CD4-positive, CD25-positive, alpha-beta regulatory T cell (primary cell): ENCODE data around the gene LPAR6. TPM values are rescaled to one million over a fixed set of nuclear protein-coding genes. Genes with fewer than 3 reads are reported as not detected.
A peak's percentile ranks its signal among the peaks of the same experiment; 100 is the strongest.

ENCODE experiments used
- ATAC-seq, 2 donors: fragments of 150-1000 bp; cut with Tn5 transposase; one replicate each; pipeline ENCODE4 v1.10.0; 2021; ENCODE audit warnings: low read depth in 2 of 2, moderate number of reproducible peaks in 2 of 2, moderate library complexity in 1 of 2
- DNase-seq, 3 donors: peaks; one replicate each; pipeline versions ENCODE4 v3.0.0 to v3.0.0-alpha.2; 2012 to 2022; ENCODE audit warnings: mixed read lengths in 1 of 3
- H3K27ac ChIP-seq: one replicate; pipeline ENCODE4 v1.7.0; 2013; ENCODE audit warnings: mild to moderate bottlenecking, low read length; ENCODE audit not compliant: insufficient read depth, poor library complexity, severe bottlenecking
- H3K27me3 ChIP-seq: one replicate; pipeline ENCODE4 v1.7.0; 2013; ENCODE audit warnings: low read length; ENCODE audit not compliant: control insufficient read depth, insufficient read depth
- H3K36me3 ChIP-seq: one replicate; pipeline ENCODE4 v1.7.0; 2013; ENCODE audit warnings: mild to moderate bottlenecking, low read length, moderate library complexity; ENCODE audit not compliant: control insufficient read depth, insufficient read depth
- H3K4me1 ChIP-seq: 2 replicates; pipeline ENCODE4 v1.7.0; 2013; ENCODE audit warnings: mild to moderate bottlenecking, low read length; ENCODE audit not compliant: insufficient read depth, control insufficient read depth, poor library complexity, severe bottlenecking
- H3K4me3 ChIP-seq: one replicate; pipeline ENCODE4 v1.7.0; 2013; ENCODE audit warnings: low read depth, mild to moderate bottlenecking, low read length, moderate library complexity
- H3K9me3 ChIP-seq, 2 experiments: 1 replicate in 1 of 2; 2 replicates in 1 of 2; pipeline ENCODE4 v1.7.0; 2013; ENCODE audit warnings: low read length in 2 of 2, mild to moderate bottlenecking in 1 of 2, moderate library complexity in 1 of 2; ENCODE audit not compliant: control insufficient read depth in 2 of 2
- H3K27ac Mint-ChIP-seq, 3 donors: one replicate each; pipeline ENCODE4 v1.8.0; 2020 to 2022; ENCODE audit warnings: mild to moderate bottlenecking in 3 of 3, mixed read lengths in 3 of 3, moderate library complexity in 2 of 3
- H3K27me3 Mint-ChIP-seq: one replicate; pipeline ENCODE4 v1.8.0; 2022; ENCODE audit warnings: mild to moderate bottlenecking, mixed read lengths
- H3K36me3 Mint-ChIP-seq: one replicate; pipeline ENCODE4 v1.8.0; 2020; ENCODE audit warnings: mixed read lengths
- H3K4me1 Mint-ChIP-seq, 4 donors: one replicate each; pipeline ENCODE4 v1.8.0; 2020 to 2022; ENCODE audit warnings: mixed read lengths in 4 of 4, mild to moderate bottlenecking in 1 of 4
- H3K4me3 Mint-ChIP-seq, 4 donors: one replicate each; pipeline ENCODE4 v1.8.0; 2020 to 2022; ENCODE audit warnings: mild to moderate bottlenecking in 4 of 4, mixed read lengths in 4 of 4, moderate library complexity in 3 of 4
- H3K9me3 Mint-ChIP-seq, 7 donors: one replicate each; pipeline ENCODE4 v1.8.0; 2020 to 2022; ENCODE audit warnings: mixed read lengths in 7 of 7, mild to moderate bottlenecking in 3 of 7, moderate library complexity in 2 of 7
- polyA plus RNA-seq, 4 donors: library from polyadenylated mRNA; unstranded; fragments of 300-500 nt; fragmentation: Illumina TruSeq; gene quantifications; one replicate each; pipeline ENCODE4 v1.2.3, GENCODE V29; 2021
- total RNA-seq: library from RNA; stranded (reverse); gene quantifications from one replicate; pipeline ENCODE4 v1.2.3, GENCODE V29; 2022

Gene LPAR6
- total and polyA plus RNA-seq, 5 donors from 2014 or later = 85.4 to 150 (median 87.1) TPM

DNA sequence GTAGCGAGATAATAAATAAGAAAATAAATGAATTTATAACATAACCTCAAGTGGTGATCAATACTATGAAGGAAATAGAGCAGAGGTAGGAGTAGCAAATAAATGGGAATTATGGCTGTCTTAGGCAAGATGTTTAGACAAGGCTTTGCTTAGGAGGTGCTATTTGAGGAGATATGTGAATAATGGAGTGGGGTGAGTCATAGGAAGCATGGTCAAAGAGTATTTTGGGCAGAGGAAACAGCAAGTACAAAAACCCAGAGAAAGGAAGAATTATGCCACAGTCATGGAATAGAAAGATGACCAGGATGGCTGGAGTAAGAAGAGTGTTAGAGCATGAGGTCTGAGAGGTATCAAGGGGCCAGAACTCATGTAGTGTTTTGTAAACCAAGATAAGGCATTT, 33.6 kb upstream of the LPAR6 start:
- Mint-ChIP-seq H3K36me3 (peaks cover 15% of the 10 kb centered on the region), H3K9me3 (peaks cover 0 to 10% (median 0%) of the 10 kb centered on the region in 7 donors), H3K4me1 (peaks cover 21 to 32% (median 29%) of the 10 kb centered on the region in 4 donors), H3K27ac (no peak overlapping the region), H3K27me3 (no peaks in the 10 kb centered on the region), H3K4me3 (no peak overlapping the region)
- H3K36me3 ChIP-seq = no peaks in the 10 kb centered on the region
- no peak overlapping the region for H3K27ac ChIP-seq
- peaks cover 6 to 8% of the 10 kb centered on the region in 2 experiments for H3K9me3 ChIP-seq
- H3K27me3 ChIP-seq = no peaks in the 10 kb centered on the region
- DNase-seq = no peak
- no peak for ATAC-seq
- no peak overlapping the region for H3K4me3 ChIP-seq
- peaks cover 18% of the 10 kb centered on the region for H3K4me1 ChIP-seq

GRCh38 chr13:48443442-48444208, 30.7 kb upstream of the LPAR6 start:
- Mint-ChIP-seq H3K4me1 (peaks cover 20 to 29% (median 23%) of the 10 kb centered on the region in 4 donors), H3K4me3 (peak overlapping the region in 3 of 4 donors; percentile 50 to 66 (median 60)), H3K27me3 (no peaks in the 10 kb centered on the region), H3K36me3 (no peaks in the 10 kb centered on the region), H3K9me3 (peaks cover 0 to 4% (median 0%) of the 10 kb centered on the region in 7 donors), H3K27ac (peak overlapping the region in 2 of 3 donors; percentile 17 to 60)
- Histone ChIP-seq H3K9me3 (no peaks in the 10 kb centered on the region), H3K27ac (peak overlapping the region; percentile 60), H3K27me3 (no peaks in the 10 kb centered on the region), H3K4me3 (peak overlapping the region; percentile 72), H3K4me1 (peaks cover 13% of the 10 kb centered on the region), H3K36me3 (no peaks in the 10 kb centered on the region)
- DNase-seq (peak in 1 of 3 donors; percentile 45), ATAC-seq (peak in 1 of 2 donors; percentile 40)

GRCh38 chr13:48437371-48437770, 24.5 kb upstream of the LPAR6 start:
- no peaks in the 10 kb centered on the region for H3K27me3 Mint-ChIP-seq
- H3K4me1 ChIP-seq = peaks cover 32% of the 10 kb centered on the region
- H3K4me3 ChIP-seq = peak overlapping the region; percentile 70
- H3K36me3 Mint-ChIP-seq = peaks cover 6% of the 10 kb centered on the region
- H3K36me3 ChIP-seq = no peaks in the 10 kb centered on the region
- peaks cover 0 to 4% (median 0%) of the 10 kb centered on the region in 7 donors for H3K9me3 Mint-ChIP-seq
- no peaks in the 10 kb centered on the region for H3K27me3 ChIP-seq
- DNase-seq = peak in 1 of 3 donors; percentile 36
- no peak for ATAC-seq
- peak overlapping the region; percentile 58 for H3K27ac ChIP-seq
- H3K4me3 Mint-ChIP-seq = peak overlapping the region in 1 of 4 donors; percentile 43
- H3K4me1 Mint-ChIP-seq = peaks cover 41 to 53% (median 47%) of the 10 kb centered on the region in 4 donors
- H3K9me3 ChIP-seq = no peaks in the 10 kb centered on the region
- H3K27ac Mint-ChIP-seq = peak overlapping the region in 2 of 3 donors; percentile 48 to 86

DNA sequence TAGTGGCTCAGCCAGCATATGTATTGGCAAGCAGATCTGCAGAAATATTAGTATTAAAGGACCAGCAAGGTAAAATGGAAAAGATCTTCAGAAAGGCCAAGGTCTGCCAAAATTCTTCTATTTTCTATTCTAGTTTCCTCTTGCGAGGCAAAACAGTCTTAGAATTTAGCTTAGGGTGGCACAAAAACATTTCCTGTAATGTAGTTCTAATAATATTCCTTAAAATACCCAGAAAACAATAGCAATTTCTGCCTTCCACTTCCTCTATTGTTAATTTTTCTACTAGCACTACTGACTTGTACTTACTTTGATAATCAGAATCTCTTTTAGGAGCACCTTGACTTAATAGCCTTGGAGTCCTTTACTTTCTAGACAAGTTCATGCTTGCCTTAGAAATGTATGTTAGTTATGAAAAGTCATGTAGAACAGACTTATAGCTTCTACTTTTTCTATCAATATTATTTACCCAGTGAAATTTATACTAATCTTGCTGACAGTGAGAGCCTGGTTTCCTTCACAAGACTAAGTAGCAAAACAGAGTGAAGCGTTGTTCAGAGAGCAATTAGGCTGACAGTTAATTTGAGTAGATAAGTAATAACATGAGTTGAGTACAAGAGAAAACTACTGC, 23.9 kb upstream of the LPAR6 start:
- no peaks in the 10 kb centered on the region for H3K27me3 Mint-ChIP-seq
- Histone ChIP-seq H3K27ac (peak overlapping the region; percentile 58), H3K4me3 (peak overlapping the region; percentile 70), H3K27me3 (no peaks in the 10 kb centered on the region), H3K9me3 (no peaks in the 10 kb centered on the region), H3K36me3 (no peaks in the 10 kb centered on the region), H3K4me1 (peaks cover 33% of the 10 kb centered on the region)
- peaks cover 6% of the 10 kb centered on the region for H3K36me3 Mint-ChIP-seq
- H3K4me1 Mint-ChIP-seq = peaks cover 44 to 59% (median 53%) of the 10 kb centered on the region in 4 donors
- H3K27ac Mint-ChIP-seq = peak overlapping the region; percentile 48 to 79 (median 72)
- peaks cover 0 to 4% (median 0%) of the 10 kb centered on the region in 7 donors for H3K9me3 Mint-ChIP-seq
- peak overlapping the region; percentile 40 to 68 (median 60) for H3K4me3 Mint-ChIP-seq
- peak in 1 of 3 donors; percentile 81 for DNase-seq
- ATAC-seq = peak; percentile 52 to 62

DNA sequence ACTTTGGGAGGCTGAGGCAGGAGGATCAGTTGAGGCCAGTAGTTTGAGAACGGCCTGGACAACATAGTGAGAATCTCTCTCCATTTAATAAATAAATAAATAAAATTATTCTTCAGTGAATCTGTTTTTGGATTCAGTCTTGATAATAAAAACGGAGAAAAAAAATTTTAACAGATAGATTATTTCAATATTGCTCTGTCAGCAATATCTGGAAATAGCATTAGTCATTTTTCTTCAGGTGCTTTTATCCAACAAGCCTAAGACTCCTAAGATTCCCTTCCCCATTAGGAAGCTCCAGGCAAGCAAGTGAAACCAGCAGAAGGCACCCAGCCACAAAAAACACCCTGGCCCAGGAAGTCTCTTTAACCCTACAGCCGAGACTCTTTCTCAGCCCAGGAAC, 21.3 kb upstream of the LPAR6 start:
- peaks cover 0 to 4% (median 0%) of the 10 kb centered on the region in 7 donors for H3K9me3 Mint-ChIP-seq
- H3K27ac Mint-ChIP-seq = peak overlapping the region; percentile 20 to 85 (median 45)
- H3K4me3 ChIP-seq = peak overlapping the region; percentile 11
- no peak for DNase-seq
- peak overlapping the region in 2 of 4 donors; percentile 60 to 61 for H3K4me3 Mint-ChIP-seq
- no peak for ATAC-seq
- H3K27me3 ChIP-seq = no peaks in the 10 kb centered on the region
- H3K36me3 Mint-ChIP-seq = peaks cover 6% of the 10 kb centered on the region
- no peak overlapping the region for H3K27ac ChIP-seq
- H3K36me3 ChIP-seq = no peaks in the 10 kb centered on the region
- H3K4me1 ChIP-seq = peaks cover 36% of the 10 kb centered on the region
- H3K4me1 Mint-ChIP-seq = peaks cover 51 to 68% (median 59%) of the 10 kb centered on the region in 4 donors
- no peaks in the 10 kb centered on the region for H3K9me3 ChIP-seq
- no peaks in the 10 kb centered on the region for H3K27me3 Mint-ChIP-seq

- ATAC-seq (no peak), DNase-seq (no peak)
- Histone ChIP-seq H3K27ac (no peak overlapping the region), H3K27me3 (no peaks in the 10 kb centered on the region), H3K9me3 (no peaks in the 10 kb centered on the region), H3K36me3 (no peaks in the 10 kb centered on the region), H3K4me3 (peak overlapping the region; percentile 32), H3K4me1 (peaks cover 34% of the 10 kb centered on the region)
- Mint-ChIP-seq H3K9me3 (peaks cover 0 to 2% (median 0%) of the 10 kb centered on the region in 7 donors), H3K27ac (peak overlapping the region; percentile 64 to 93 (median 92)), H3K27me3 (no peaks in the 10 kb centered on the region), H3K4me3 (peak overlapping the region; percentile 7 to 73 (median 57)), H3K4me1 (peaks cover 43 to 63% (median 55%) of the 10 kb centered on the region in 4 donors), H3K36me3 (peaks cover 6% of the 10 kb centered on the region)
Observed at GRCh38 chr13:48431987-48432615, 19.2 kb upstream of the LPAR6 start.

DNA sequence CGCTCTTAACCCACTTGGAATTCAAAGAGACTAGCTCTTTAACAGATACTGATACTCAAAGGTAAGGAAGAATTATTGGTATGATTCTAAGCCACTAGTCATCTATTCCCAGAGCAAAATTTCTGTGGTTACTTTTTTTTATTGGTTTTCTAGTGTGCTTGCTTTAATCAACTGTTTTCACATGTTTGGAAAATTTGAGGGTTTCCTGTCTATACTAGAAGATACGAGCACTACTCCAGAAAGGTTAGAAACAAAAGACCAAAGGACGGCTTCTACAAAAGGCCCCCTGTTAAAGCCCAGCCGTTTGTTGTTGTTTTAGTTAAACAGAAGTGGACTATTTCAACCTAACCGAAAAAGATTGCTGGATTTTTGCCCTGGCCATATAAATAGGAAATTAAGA, 18.5 kb upstream of the LPAR6 start:
- H3K27ac ChIP-seq = no peak overlapping the region
- Mint-ChIP-seq H3K27me3 (no peaks in the 10 kb centered on the region), H3K4me1 (peaks cover 37 to 59% (median 50%) of the 10 kb centered on the region in 4 donors), H3K36me3 (peaks cover 10% of the 10 kb centered on the region), H3K27ac (peak overlapping the region in 2 of 3 donors; percentile 92 to 93), H3K9me3 (peaks cover 0 to 2% (median 0%) of the 10 kb centered on the region in 7 donors), H3K4me3 (peak overlapping the region in 2 of 4 donors; percentile 7 to 38)
- peak overlapping the region; percentile 7 for H3K4me3 ChIP-seq
- H3K4me1 ChIP-seq = peaks cover 27% of the 10 kb centered on the region
- DNase-seq (no peak), ATAC-seq (no peak)
- no peaks in the 10 kb centered on the region for H3K9me3 ChIP-seq
- H3K36me3 ChIP-seq = no peaks in the 10 kb centered on the region
- H3K27me3 ChIP-seq = no peaks in the 10 kb centered on the region
